A673 (cell line): Measurements from ENCODE around the gene RIC8B. TPM values are rescaled to one million over a fixed set of nuclear protein-coding genes. Genes with fewer than 3 reads are reported as not detected.

Experiments
- BruUV-seq: library from RNA; stranded (reverse); fragments of 400-500 nt; replicated peaks from 2 replicates; lab custom pipeline; 2021; lab: Mats Ljungman, UMichigan
- CTCF ChIA-PET: fragments of 300-600 bp; sonication (Branson Sonifier 250); formaldehyde crosslinking; loops from one replicate; lab custom pipeline; 2022; ENCODE audit warnings: antibody characterized with exemption; lab: Charles Lee
- POLR2A ChIA-PET: fragments of 300-600 bp; sonication (Branson Sonifier 250); formaldehyde crosslinking; loops from one replicate; lab custom pipeline; 2022; ENCODE audit warnings: antibody characterized with exemption; ENCODE audit not compliant: low non-redundant PET; lab: Charles Lee
- DNase-seq: peaks from one replicate; pipeline ENCODE4 v3.0.0-alpha.2; 2015; ENCODE audit warnings: low spot score
- H3K27ac ChIP-seq: fragments of 200-600 bp; sonication (generic); 2 replicates; pipeline ENCODE4 v1.5.1; 2016; ENCODE audit warnings: mixed run types, low read depth, mild to moderate bottlenecking, mixed read lengths, antibody characterized with exemption, low read length; ENCODE audit not compliant: poor library complexity, severe bottlenecking
- H3K27me3 ChIP-seq: fragments of 200-600 bp; sonication (generic); replicated peaks from 2 replicates; pipeline ENCODE4 v1.6.1; 2017; ENCODE audit warnings: mixed run types, low read depth, mild to moderate bottlenecking, mixed read lengths, antibody characterized with exemption, low read length; ENCODE audit not compliant: insufficient read depth, poor library complexity
- H3K36me3 ChIP-seq: fragments of 200-600 bp; sonication (generic); 2 replicates; pipeline ENCODE4 v1.6.1; 2016; ENCODE audit warnings: mixed run types, mild to moderate bottlenecking, mixed read lengths, antibody characterized with exemption, low read length; ENCODE audit not compliant: insufficient read depth, poor library complexity, severe bottlenecking
- H3K4me1 ChIP-seq: fragments of 200-600 bp; sonication (generic); 2 replicates; pipeline ENCODE4 v1.6.1; 2017; ENCODE audit warnings: mixed run types, mild to moderate bottlenecking, mixed read lengths, antibody characterized with exemption, low read length; ENCODE audit not compliant: insufficient read depth, poor library complexity, severe bottlenecking
- H3K4me3 ChIP-seq: fragments of 200-600 bp; sonication (generic); 2 replicates; pipeline ENCODE4 v1.5.1; 2016; ENCODE audit warnings: low read depth, mixed run types, mild to moderate bottlenecking, mixed read lengths, low read length; ENCODE audit not compliant: poor library complexity, severe bottlenecking
- H3K9me3 ChIP-seq: fragments of 200-600 bp; sonication (generic); 2 replicates; pipeline ENCODE4 v1.6.1; 2016; ENCODE audit warnings: mixed run types, low read depth, mild to moderate bottlenecking, mixed read lengths, antibody characterized with exemption, low read length; ENCODE audit not compliant: poor library complexity, severe bottlenecking
- EZH2 ChIP-seq: fragments of 200-600 bp; sonication (generic); IDR thresholded peaks from 2 replicates; pipeline ENCODE4 v1.6.1; 2017; ENCODE audit warnings: borderline replicate concordance, low read depth, mild to moderate bottlenecking, mixed read lengths, antibody characterized with exemption, low read length; ENCODE audit not compliant: poor library complexity, severe bottlenecking
- intact Hi-C: fragments of 100-400 bp; cut with micrococcal nuclease; formaldehyde crosslinking; loops from one replicate; pipeline ENCODE4 v1.10.0; 2022; ENCODE audit not compliant: unreplicated experiment
- total RNA-seq: library from RNA; stranded (reverse); gene quantifications from 2 replicates; pipeline ENCODE4 v1.2.3, GENCODE V29; 2021
- TF ChIP-seq, protein P1 (sequence below): fragments of 300-800, 200-600 bp; sonication (generic); conservative IDR thresholded peaks from 2 replicates; pipeline ENCODE4 v1.5.1; 2017; ENCODE audit warnings: low read depth, mild to moderate bottlenecking, antibody characterized with exemption, low read length, moderate library complexity, mixed read lengths

RIC8B gene
- total RNA-seq, 1 experiment from 2014 or later, result 21.3 TPM

DNA sequence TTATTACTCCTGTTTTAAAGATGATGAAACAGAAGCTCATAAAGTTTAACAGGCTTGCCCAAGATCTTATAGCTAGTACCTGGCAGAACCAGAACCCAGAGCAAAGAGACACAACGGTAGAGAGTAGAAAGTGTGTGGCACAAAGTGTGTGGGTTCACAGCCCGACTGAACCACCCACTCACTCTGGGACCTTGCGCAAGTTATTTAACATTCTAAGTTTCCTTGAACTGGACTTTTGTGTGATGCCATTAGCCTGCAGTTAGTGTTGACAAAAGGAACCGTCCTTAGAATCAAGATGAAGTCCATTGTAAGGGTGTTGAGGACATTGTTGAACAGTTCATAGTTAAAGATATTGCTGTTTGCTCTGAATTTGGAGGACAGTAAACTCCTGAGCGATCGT is 29.9 kb upstream of the RIC8B start:
- Histone ChIP-seq H3K27ac (no peak overlapping the region), H3K27me3 (no peaks in the 10 kb centered on the region), H3K4me3 (no peak overlapping the region), H3K9me3 (no peaks in the 10 kb centered on the region), H3K36me3 (no peaks in the 10 kb centered on the region), H3K4me1 (no peaks in the 10 kb centered on the region)
- CTCF ChIA-PET, result no interaction called here
- TF ChIP-seq, protein P1, sequence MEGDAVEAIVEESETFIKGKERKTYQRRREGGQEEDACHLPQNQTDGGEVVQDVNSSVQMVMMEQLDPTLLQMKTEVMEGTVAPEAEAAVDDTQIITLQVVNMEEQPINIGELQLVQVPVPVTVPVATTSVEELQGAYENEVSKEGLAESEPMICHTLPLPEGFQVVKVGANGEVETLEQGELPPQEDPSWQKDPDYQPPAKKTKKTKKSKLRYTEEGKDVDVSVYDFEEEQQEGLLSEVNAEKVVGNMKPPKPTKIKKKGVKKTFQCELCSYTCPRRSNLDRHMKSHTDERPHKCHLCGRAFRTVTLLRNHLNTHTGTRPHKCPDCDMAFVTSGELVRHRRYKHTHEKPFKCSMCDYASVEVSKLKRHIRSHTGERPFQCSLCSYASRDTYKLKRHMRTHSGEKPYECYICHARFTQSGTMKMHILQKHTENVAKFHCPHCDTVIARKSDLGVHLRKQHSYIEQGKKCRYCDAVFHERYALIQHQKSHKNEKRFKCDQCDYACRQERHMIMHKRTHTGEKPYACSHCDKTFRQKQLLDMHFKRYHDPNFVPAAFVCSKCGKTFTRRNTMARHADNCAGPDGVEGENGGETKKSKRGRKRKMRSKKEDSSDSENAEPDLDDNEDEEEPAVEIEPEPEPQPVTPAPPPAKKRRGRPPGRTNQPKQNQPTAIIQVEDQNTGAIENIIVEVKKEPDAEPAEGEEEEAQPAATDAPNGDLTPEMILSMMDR, result no peak
- no peak for TF ChIP-seq EZH2
- no TSS peak for BruUV-seq
- intact Hi-C loops, result no loop called here
- POLR2A ChIA-PET, result no interaction called here
- no peak for DNase-seq

- ChIA-PET CTCF (no interaction called here), POLR2A (interaction anchor here (0.7 kb wide), 1 partner anchor 348 kb away, joined by 3 read pairs; no protein-coding TSS in a partner anchor)
- intact Hi-C loops, result no loop called here
Observed at GRCh38 chr12:106745181-106745745, 29.2 kb upstream of the RIC8B start.

DNA sequence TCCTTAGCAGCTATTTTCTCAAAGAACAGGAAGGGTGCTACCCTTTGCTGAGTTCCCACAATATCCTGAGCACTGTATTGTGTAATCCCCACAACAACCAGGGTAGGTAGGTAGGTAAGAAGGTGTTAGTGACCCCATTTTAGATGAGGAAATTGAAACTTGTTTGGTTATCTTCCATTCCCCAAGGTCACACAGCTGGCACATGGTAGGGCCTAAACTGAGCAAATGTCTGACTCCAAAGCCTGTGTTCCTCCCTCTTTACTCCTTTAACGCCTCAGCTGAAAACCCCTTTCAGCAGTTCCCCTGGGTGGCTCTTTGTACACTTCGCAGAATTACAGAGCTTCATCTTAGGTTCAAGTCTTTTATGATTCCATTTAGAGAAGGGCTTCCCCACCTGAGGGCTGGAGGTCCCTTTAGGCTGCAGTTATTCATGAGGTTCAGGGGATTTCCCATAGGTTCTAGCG is 26.5 kb upstream of the RIC8B start:
- Histone ChIP-seq H3K27me3 (no peaks in the 10 kb centered on the region), H3K36me3 (no peaks in the 10 kb centered on the region), H3K9me3 (no peaks in the 10 kb centered on the region), H3K27ac (no peak overlapping the region), H3K4me3 (no peak overlapping the region), H3K4me1 (no peaks in the 10 kb centered on the region)
- no TSS peak for BruUV-seq
- CTCF ChIA-PET, result interaction anchor here (0.6 kb wide), 1 partner anchor 170 kb away, joined by 3 read pairs; no protein-coding TSS in a partner anchor
- POLR2A ChIA-PET, result no interaction called here
- no peak for DNase-seq
- intact Hi-C loops, result no loop called here
- TF ChIP-seq EZH2, result no peak
- TF ChIP-seq, protein P1, result no peak

More at GRCh38 chr12:106745181-106745745, 29.2 kb upstream of the RIC8B start:
- no peak overlapping the region for H3K27ac ChIP-seq
- no TSS peak for BruUV-seq
- DNase-seq, result no peak
- no peaks in the 10 kb centered on the region for H3K4me1 ChIP-seq
- H3K9me3 ChIP-seq, result no peaks in the 10 kb centered on the region
- no peaks in the 10 kb centered on the region for H3K27me3 ChIP-seq
- no peaks in the 10 kb centered on the region for H3K36me3 ChIP-seq
- no peak for TF ChIP-seq EZH2
- TF ChIP-seq, protein P1, result no peak
- H3K4me3 ChIP-seq, result no peak overlapping the region
